Epithelial cell of esophagus (primary cell): ENCODE measurements around the gene STAB2.
"Not testable (repeated sequence)": the region's sequence is repeated elsewhere in the genome, so short reads cannot be mapped to it uniquely, and the experiment has no call there.

Source experiments
- DNase-seq: peaks from one replicate; pipeline ENCODE4 v3.0.0; 2010; ENCODE audit warnings: low read depth
- H3K4me3 ChIP-seq: 2 replicates; pipeline ENCODE4 v1.5.1; 2011; ENCODE audit warnings: mild to moderate bottlenecking, low read length, control low read depth
- TF ChIP-seq, protein P1 (sequence below): IDR thresholded peaks from 2 replicates; pipeline ENCODE4 v1.5.1; 2011; ENCODE audit warnings: low read depth, mild to moderate bottlenecking, low read length, control low read depth, inconsistent platforms; ENCODE audit not compliant: insufficient read depth; ENCODE audit errors: missing control alignments

STAB2 gene

DNA sequence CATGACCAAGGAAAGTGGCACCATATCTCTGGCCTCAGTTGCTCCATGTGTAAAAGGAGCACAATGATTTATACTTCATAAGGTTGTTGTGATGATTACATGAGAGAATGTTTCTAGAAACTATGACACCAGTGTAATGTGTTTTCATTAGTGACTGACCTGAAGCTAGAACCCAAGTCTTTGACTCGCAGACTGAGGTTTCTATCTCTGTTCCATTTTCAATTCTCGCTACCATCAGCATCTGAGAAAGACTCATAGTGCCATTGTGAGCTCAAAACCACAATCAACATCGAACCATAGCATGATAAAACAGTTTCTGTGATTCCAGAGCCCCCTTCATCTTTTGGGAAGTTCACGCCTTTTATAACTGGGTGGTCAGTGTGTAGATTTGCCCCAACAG is 53.8 kb downstream of the STAB2 start:
- DNase-seq, result no peak
- no peak overlapping the region for H3K4me3 ChIP-seq
- TF ChIP-seq, protein P1, sequence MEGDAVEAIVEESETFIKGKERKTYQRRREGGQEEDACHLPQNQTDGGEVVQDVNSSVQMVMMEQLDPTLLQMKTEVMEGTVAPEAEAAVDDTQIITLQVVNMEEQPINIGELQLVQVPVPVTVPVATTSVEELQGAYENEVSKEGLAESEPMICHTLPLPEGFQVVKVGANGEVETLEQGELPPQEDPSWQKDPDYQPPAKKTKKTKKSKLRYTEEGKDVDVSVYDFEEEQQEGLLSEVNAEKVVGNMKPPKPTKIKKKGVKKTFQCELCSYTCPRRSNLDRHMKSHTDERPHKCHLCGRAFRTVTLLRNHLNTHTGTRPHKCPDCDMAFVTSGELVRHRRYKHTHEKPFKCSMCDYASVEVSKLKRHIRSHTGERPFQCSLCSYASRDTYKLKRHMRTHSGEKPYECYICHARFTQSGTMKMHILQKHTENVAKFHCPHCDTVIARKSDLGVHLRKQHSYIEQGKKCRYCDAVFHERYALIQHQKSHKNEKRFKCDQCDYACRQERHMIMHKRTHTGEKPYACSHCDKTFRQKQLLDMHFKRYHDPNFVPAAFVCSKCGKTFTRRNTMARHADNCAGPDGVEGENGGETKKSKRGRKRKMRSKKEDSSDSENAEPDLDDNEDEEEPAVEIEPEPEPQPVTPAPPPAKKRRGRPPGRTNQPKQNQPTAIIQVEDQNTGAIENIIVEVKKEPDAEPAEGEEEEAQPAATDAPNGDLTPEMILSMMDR, result no peak

DNA sequence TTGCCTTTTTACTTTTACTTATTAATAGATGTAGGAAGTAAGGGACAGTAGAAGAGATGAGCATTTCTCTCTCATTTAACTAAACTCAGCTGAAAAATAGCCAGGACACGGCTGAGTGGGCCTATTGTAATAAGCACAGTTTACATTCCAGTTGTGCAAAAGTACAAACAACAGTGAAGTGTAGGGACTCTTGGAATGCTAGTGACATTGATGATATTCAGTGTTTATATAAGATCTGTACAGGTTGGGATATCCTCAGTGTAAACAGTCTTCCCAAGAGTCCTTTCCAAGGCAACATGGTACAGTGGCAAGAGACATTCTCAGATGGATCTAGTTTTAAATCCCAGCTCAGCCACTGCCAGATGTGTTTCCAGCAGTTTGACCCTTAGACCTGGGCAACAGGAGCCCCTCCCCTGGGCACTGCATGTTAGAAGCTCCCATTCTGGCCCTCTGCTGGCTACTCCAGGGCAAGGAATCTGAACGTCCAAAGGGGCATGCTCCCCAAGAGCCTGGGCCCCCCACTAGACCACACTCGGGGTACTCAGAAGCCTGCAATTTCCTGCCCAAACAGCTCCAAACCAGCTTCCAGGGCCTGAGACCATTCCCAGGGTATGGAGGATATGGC is 55.3 kb downstream of the STAB2 start:
- TF ChIP-seq, protein P1, result no peak
- DNase-seq, result no peak
- H3K4me3 ChIP-seq, result no peak overlapping the region

DNA sequence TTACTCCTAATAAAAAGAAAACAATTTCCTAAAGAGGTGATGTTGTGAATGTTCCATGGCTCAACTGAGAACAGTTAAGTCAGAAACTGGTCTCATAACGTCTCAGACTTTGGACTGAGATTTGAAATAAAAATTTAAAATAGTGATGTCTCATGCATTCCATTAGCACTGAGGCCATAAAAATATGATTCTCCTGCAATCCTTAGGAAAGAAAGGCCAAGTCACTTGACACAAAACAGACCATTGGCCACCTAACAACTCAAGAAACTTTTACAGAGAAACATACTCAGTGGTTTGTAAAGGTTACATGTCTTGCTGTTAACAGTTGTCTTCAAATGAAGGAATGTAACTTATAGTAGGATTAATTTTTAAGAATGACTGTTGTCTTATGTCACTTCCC is 58.1 kb downstream of the STAB2 start:
- DNase-seq, result no peak
- H3K4me3 ChIP-seq, result no peak overlapping the region
- TF ChIP-seq, protein P1, result no peak

DNA sequence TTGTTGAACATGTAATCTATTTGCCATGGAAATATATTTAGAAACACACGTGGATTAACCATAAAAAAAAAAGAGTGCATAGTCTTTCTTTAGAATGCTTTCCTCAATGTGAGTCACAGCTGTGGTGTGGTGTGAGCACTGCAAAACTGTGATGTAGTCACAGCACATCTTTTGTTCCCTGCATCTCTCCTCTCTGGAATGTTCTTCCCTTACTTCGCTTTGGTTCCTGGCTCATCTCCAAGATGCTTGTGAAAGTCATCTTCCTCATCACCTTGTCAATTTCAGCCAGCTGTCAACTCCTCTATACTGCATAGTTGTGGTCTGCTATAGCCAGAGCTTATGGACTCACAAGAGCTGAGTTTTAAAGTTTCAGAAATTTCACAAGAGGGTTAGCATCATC is 60.2 kb downstream of the STAB2 start:
- TF ChIP-seq, protein P1, result no peak
- DNase-seq, result peak; percentile 95

DNA sequence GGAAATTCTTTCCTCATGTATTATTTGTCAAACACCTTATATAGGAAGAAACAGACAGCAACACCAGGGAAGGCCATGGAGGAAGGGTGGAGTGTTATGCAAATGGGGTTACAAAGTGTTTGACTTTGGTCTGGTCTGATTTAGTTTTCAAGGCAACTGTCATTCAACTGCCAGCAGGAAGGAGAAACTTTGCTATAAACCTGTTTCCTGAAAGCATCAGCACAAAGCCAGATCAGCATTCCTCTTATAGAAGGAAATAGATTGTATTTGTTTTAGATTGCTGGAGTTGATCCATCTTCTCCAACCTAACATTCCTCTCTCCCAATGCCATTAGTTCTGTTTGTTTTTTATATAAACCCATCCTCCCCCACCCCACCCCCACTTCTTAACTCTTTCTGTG is 65.7 kb downstream of the STAB2 start:
- H3K4me3 ChIP-seq, result no peak overlapping the region
- TF ChIP-seq, protein P1, result no peak
- no peak for DNase-seq

More for the DNA sequence above, 60.2 kb downstream of the STAB2 start:
- no peak overlapping the region for H3K4me3 ChIP-seq

DNA sequence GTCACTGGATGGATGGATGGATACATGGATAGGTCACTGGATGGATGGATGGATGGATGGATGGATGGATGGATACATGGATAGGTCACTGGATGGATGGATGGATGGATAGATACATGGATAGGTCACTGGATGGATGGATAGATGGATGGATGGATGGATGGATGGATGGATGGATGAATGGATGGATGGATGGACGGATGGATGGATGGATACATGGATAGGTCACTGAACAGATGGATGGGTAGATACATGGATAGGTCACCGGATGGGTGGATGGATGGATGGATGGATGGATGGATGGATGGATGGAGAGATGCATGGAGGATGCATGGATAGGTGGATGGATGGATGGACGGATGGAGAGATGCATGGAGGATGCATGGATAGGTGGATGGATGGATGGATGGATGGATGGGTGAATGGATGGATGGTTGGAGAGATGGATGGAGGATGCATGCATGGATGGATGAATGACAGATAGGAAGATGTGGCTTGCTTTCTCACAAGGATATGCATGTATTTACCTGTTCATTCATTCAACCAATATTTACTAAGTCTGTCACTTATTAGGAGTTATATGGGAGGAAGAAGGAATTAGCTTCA is 66.6 kb downstream of the STAB2 start:
- H3K4me3 ChIP-seq, DNase-seq: not testable (repeated sequence)

DNA sequence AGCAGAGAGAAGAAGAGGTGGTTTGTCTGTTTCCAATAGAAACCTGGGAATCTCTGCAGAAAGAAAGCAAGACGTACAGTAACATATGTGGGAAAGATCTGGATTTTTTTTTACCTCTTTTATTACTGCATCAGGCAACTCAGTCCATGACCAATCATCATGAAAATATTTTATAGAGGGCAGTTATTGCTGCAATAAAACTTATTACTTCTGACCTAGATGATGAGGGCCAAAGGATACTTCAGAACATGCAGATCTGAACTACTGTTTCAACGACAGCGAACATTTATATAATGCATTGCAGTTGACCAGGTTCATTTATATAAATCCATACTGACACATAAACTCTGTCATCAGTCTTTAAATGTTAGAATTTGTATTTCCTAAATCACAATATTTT is 67.7 kb downstream of the STAB2 start:
- DNase-seq, result no peak
- TF ChIP-seq, protein P1, result no peak
- no peak overlapping the region for H3K4me3 ChIP-seq
